H9 (cell line): ENCODE data around the gene LEKR1. TPM values are rescaled to one million over a fixed set of nuclear protein-coding genes. Genes with fewer than 3 reads are reported as not detected.

Source experiments
- DNase-seq: peaks from one replicate; pipeline ENCODE4 v3.0.0-alpha.2; 2017
- H2AFZ ChIP-seq: one replicate; pipeline ENCODE4 v1.6.1; 2013; ENCODE audit warnings: mild to moderate bottlenecking, low read length, control low read depth, moderate library complexity
- H2AK5ac ChIP-seq: 2 replicates; pipeline ENCODE4 v1.6.1; 2013; ENCODE audit warnings: low read length, control low read depth, mixed read lengths; ENCODE audit not compliant: insufficient read length
- H2BK120ac ChIP-seq: one replicate; pipeline ENCODE4 v1.6.1; 2013; ENCODE audit warnings: low read depth, mild to moderate bottlenecking, low read length, control low read depth, inconsistent platforms; ENCODE audit not compliant: poor library complexity, severe bottlenecking
- H2BK12ac ChIP-seq: 2 replicates; pipeline ENCODE4 v1.6.1; 2013; ENCODE audit warnings: low read length, control low read depth, mixed read lengths, low read depth; ENCODE audit not compliant: insufficient read length
- H2BK15ac ChIP-seq: 2 replicates; pipeline ENCODE4 v1.6.1; 2013; ENCODE audit warnings: low read depth, low read length, control low read depth
- H2BK20ac ChIP-seq: one replicate; pipeline ENCODE4 v1.6.1; 2013; ENCODE audit warnings: low read depth, mild to moderate bottlenecking, low read length, control low read depth, inconsistent platforms; ENCODE audit not compliant: poor library complexity, severe bottlenecking
- H2BK5ac ChIP-seq: 2 replicates; pipeline ENCODE4 v1.6.1; 2013; ENCODE audit warnings: low read length, control low read depth, mixed read lengths; ENCODE audit not compliant: insufficient read length
- H3K14ac ChIP-seq: 2 replicates; pipeline ENCODE4 v1.6.1; 2013; ENCODE audit warnings: low read length, control low read depth; ENCODE audit not compliant: insufficient read depth
- H3K18ac ChIP-seq: 2 replicates; pipeline ENCODE4 v1.6.1; 2013; ENCODE audit warnings: low read depth, mild to moderate bottlenecking, mixed read lengths, low read length, control low read depth; ENCODE audit not compliant: insufficient read length
- H3K23ac ChIP-seq: 2 replicates; pipeline ENCODE4 v1.6.1; 2013; ENCODE audit warnings: low read length, control low read depth, mixed read lengths, low read depth; ENCODE audit not compliant: insufficient read length
- H3K23me2 ChIP-seq: 2 replicates; pipeline ENCODE4 v1.6.1; 2013; ENCODE audit warnings: low read depth, mild to moderate bottlenecking, mixed read lengths, low read length, control low read depth; ENCODE audit not compliant: insufficient read length, poor library complexity, severe bottlenecking
- H3K27ac ChIP-seq: 2 replicates; pipeline ENCODE4 v1.5.1; 2013; ENCODE audit warnings: low read length, control low read depth, mixed read lengths, low read depth; ENCODE audit not compliant: insufficient read length
- H3K27me3 ChIP-seq: 2 replicates; pipeline ENCODE4 v1.6.1; 2013; ENCODE audit warnings: low read length, control low read depth, inconsistent platforms; ENCODE audit not compliant: insufficient read depth
- H3K4ac ChIP-seq: 2 replicates; pipeline ENCODE4 v1.6.1; 2013; ENCODE audit warnings: low read depth, mild to moderate bottlenecking, control low read depth, inconsistent platforms, low read length, moderate library complexity
- H3K4me1 ChIP-seq: 2 replicates; pipeline ENCODE4 v1.6.1; 2013; ENCODE audit warnings: low read length, control low read depth, inconsistent platforms; ENCODE audit not compliant: insufficient read depth
- H3K4me2 ChIP-seq: 2 replicates; pipeline ENCODE4 v1.6.1; 2013; ENCODE audit warnings: low read length, control low read depth, mixed read lengths; ENCODE audit not compliant: insufficient read length, insufficient read depth
- H3K56ac ChIP-seq: 2 replicates; pipeline ENCODE4 v1.6.1; 2013; ENCODE audit warnings: low read depth, mild to moderate bottlenecking, mixed read lengths, low read length, control low read depth; ENCODE audit not compliant: insufficient read length
- H3K79me1 ChIP-seq: 2 replicates; pipeline ENCODE4 v1.6.1; 2013; ENCODE audit warnings: low read depth, mild to moderate bottlenecking, moderate library complexity, low read length, control low read depth, inconsistent platforms; ENCODE audit not compliant: insufficient read depth, poor library complexity, severe bottlenecking
- H3K79me2 ChIP-seq: 2 replicates; pipeline ENCODE4 v1.6.1; 2013; ENCODE audit warnings: low read length, control low read depth, inconsistent platforms; ENCODE audit not compliant: insufficient read depth
- H3K9ac ChIP-seq: 2 replicates; pipeline ENCODE4 v1.6.1; 2013; ENCODE audit warnings: low read length, control low read depth, mixed read lengths; ENCODE audit not compliant: insufficient read length; ENCODE audit errors: extremely low read depth
- H3K9me3 ChIP-seq: one replicate; pipeline ENCODE4 v1.6.1; 2013; ENCODE audit warnings: low read depth, low read length, inconsistent platforms; ENCODE audit not compliant: control insufficient read depth
- H3T11ph ChIP-seq: one replicate; pipeline ENCODE4 v1.6.1; 2013; ENCODE audit warnings: mild to moderate bottlenecking, low read length, control low read depth, inconsistent platforms
- H4K20me1 ChIP-seq: one replicate; pipeline ENCODE4 v1.6.1; 2013; ENCODE audit not compliant: control insufficient read depth, insufficient read length, insufficient read depth
- H4K5ac ChIP-seq: 2 replicates; pipeline ENCODE4 v1.6.1; 2013; ENCODE audit warnings: low read depth, mild to moderate bottlenecking, mixed read lengths, low read length, control low read depth; ENCODE audit not compliant: insufficient read length
- H4K8ac ChIP-seq: replicated peaks from 2 replicates; pipeline ENCODE4 v1.6.1; 2013; ENCODE audit warnings: low read length, control low read depth, mixed read lengths, low read depth; ENCODE audit not compliant: insufficient read length
- H4K91ac ChIP-seq: 2 replicates; pipeline ENCODE4 v1.6.1; 2013; ENCODE audit warnings: low read depth, mild to moderate bottlenecking, moderate library complexity, mixed read lengths, low read length, control low read depth; ENCODE audit not compliant: insufficient read length
- H3K27ac Mint-ChIP-seq, 3 experiments: 2 replicates in 2 of 3; 3 replicates in 1 of 3; pipeline ENCODE4 v1.8.0; 2020 to 2021; ENCODE audit warnings: mixed read lengths in 3 of 3, mild to moderate bottlenecking in 1 of 3, moderate library complexity in 1 of 3
- H3K27me3 Mint-ChIP-seq: 2 replicates; pipeline ENCODE4 v1.8.0; 2021; ENCODE audit warnings: low read depth, mild to moderate bottlenecking, moderate library complexity, mixed read lengths
- H3K36me3 Mint-ChIP-seq, 3 experiments: 2 replicates in 2 of 3; 3 replicates in 1 of 3; pipeline ENCODE4 v1.8.0; 2020 to 2021; ENCODE audit warnings: low read depth in 3 of 3, mixed read lengths in 3 of 3; ENCODE audit not compliant: insufficient read depth in 1 of 3
- H3K4me1 Mint-ChIP-seq, 2 experiments: 2 replicates each; pipeline ENCODE4 v1.8.0; 2020; ENCODE audit warnings: mixed read lengths in 2 of 2
- H3K4me3 Mint-ChIP-seq, 2 experiments: 2 replicates in 1 of 2; 3 replicates in 1 of 2; pipeline ENCODE4 v1.8.0; 2020 to 2021; ENCODE audit warnings: mild to moderate bottlenecking in 2 of 2, mixed read lengths in 2 of 2, moderate library complexity in 1 of 2
- H3K9me3 Mint-ChIP-seq, 2 experiments: 2 replicates in 1 of 2; 3 replicates in 1 of 2; pipeline ENCODE4 v1.8.0; 2020; ENCODE audit warnings: mild to moderate bottlenecking in 2 of 2, mixed read lengths in 2 of 2, moderate library complexity in 1 of 2
- CTCF ChIP-seq: fragments of 200-600 bp; sonication (generic); conservative IDR thresholded peaks from 3 replicates; pipeline ENCODE4 v1.8.0; 2021; ENCODE audit warnings: antibody characterized with exemption, mild to moderate bottlenecking
- WGBS: extraction: QIAGEN DNeasy Blood & Tissue Kit; methylation state at CpG from one replicate; pipeline ENCODE4 v1.1.7; 2013; ENCODE audit warnings: missing lambda C conversion rate, low lambda C conversion rate, mixed read lengths; ENCODE audit not compliant: insufficient read length; ENCODE audit errors: extremely low coverage; 5-methylcytosine and 5-hydroxymethylcytosine counted together
- total RNA-seq: library from RNA; stranded (reverse); gene quantifications from 2 replicates; pipeline ENCODE4 v1.2.1, GENCODE V29; 2021

The LEKR1 gene
- total RNA-seq, 1 experiment from 2014 or later, result not detected

- H3K4me1 ChIP-seq, result peaks cover 3% of the 10 kb centered on the region; the same call in 1 of the 2 replicates
- H2BK5ac ChIP-seq, result no peak overlapping the region
- no peak for DNase-seq
- no peak overlapping the region for H3T11ph ChIP-seq
- no peak overlapping the region for H3K4me3 Mint-ChIP-seq
- no CpG with 5 or more reads among the region's 1 CpG for WGBS
- no peak overlapping the region for H3K27ac ChIP-seq
- H3K4me1 Mint-ChIP-seq, result peaks cover 17 to 20% of the 10 kb centered on the region in 2 experiments
- H3K27me3 ChIP-seq, result no peaks in the 10 kb centered on the region
- H3K23ac ChIP-seq, result no peak overlapping the region
- no peak overlapping the region for H4K91ac ChIP-seq
- H3K9ac ChIP-seq, result no peak overlapping the region
- H3K4me2 ChIP-seq, result no peak overlapping the region
- H3K23me2 ChIP-seq, result no peaks in the 10 kb centered on the region
- no peak overlapping the region for H3K14ac ChIP-seq
- H2BK15ac ChIP-seq, result no peak overlapping the region
- no peak overlapping the region for H2AFZ ChIP-seq
- no peak overlapping the region for H4K5ac ChIP-seq
- H2BK20ac ChIP-seq, result no peak overlapping the region
- peaks cover 0 to 3% of the 10 kb centered on the region in 2 experiments; a peak in 1 of 5 replicates for H3K9me3 Mint-ChIP-seq
- peaks cover 0 to 10% (median 2%) of the 10 kb centered on the region in 3 experiments; a peak in 3 of 7 replicates for H3K36me3 Mint-ChIP-seq
- H3K27me3 Mint-ChIP-seq, result peaks cover 23% of the 10 kb centered on the region
- no peak overlapping the region for H2BK120ac ChIP-seq
- H2BK12ac ChIP-seq, result no peak overlapping the region
- no peak overlapping the region for H3K4ac ChIP-seq
- H3K9me3 ChIP-seq, result no peaks in the 10 kb centered on the region
- no peak overlapping the region for H3K27ac Mint-ChIP-seq
- H3K56ac ChIP-seq, result no peak overlapping the region
- no peak overlapping the region for H3K18ac ChIP-seq
- TF ChIP-seq CTCF, result no peak
- no peaks in the 10 kb centered on the region for H3K79me1 ChIP-seq
- H2AK5ac ChIP-seq, result no peak overlapping the region
- no peaks in the 10 kb centered on the region for H3K79me2 ChIP-seq
- no peaks in the 10 kb centered on the region for H4K20me1 ChIP-seq
- H4K8ac ChIP-seq, result no peak overlapping the region
Measured at GRCh38 chr3:157059181-157059580, 233.0 kb downstream of the LEKR1 start.
